ENCODE measurements around the gene ANKS4B. TPM values are rescaled to one million over a fixed set of nuclear protein-coding genes. Genes with fewer than 3 reads are reported as not detected.

The ANKS4B gene
- total RNA-seq, 4 donors from 2014 or later = not detected

DNA sequence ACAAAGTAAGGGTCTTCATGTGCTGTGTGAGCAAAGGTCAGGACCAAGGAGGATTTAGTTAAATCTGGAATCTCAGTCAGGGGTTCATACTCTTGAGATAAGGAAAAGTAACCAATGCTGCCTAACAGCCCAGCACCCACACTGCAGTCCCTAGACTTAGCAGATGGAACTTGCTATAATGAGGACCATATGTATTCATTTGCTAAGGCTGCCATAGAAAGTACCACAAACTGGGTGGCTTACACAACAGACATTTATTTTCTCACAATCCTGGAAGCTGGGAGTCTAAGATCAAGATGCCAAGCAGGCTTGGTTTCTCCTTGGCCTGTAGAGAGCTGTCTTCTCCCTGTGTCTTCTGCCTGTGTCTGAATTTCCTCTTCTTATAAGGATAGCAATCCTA is 42.9 kb upstream of the ANKS4B start:
- TF ChIP-seq CTCF (IDR thresholded peaks at IDR 0.05; ENCODE audit: low read depth) = no peak

GRCh38 chr16:21192991-21193390 is 40.5 kb upstream of the ANKS4B start:
- no peak for TF ChIP-seq CTCF (IDR thresholded peaks at IDR 0.05; ENCODE audit: low read depth)

GRCh38 chr16:21194771-21195301 is 38.7 kb upstream of the ANKS4B start:
- no peak for TF ChIP-seq CTCF (IDR thresholded peaks at IDR 0.05; ENCODE audit: low read depth)

DNA sequence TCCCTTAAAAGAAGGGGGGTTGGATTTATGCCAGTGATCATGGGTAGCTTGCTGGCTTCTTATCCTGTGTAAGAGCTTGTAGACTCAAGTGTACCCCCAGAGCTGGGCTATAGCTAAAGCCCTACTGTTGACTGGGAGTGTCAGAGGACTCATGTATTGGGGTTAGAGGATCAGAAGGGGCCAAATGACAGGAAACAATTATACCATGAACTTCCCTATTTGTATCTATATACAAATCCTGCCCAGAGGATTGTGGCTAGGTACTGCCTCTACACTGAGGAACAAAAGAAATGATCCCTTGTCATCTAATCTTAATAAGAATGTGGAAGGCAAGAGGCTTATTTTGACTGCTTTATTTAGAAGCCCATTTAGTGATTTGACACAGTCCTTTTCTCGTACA is 36.4 kb upstream of the ANKS4B start:
- TF ChIP-seq CTCF (IDR thresholded peaks at IDR 0.05; ENCODE audit: low read depth) = no peak

DNA sequence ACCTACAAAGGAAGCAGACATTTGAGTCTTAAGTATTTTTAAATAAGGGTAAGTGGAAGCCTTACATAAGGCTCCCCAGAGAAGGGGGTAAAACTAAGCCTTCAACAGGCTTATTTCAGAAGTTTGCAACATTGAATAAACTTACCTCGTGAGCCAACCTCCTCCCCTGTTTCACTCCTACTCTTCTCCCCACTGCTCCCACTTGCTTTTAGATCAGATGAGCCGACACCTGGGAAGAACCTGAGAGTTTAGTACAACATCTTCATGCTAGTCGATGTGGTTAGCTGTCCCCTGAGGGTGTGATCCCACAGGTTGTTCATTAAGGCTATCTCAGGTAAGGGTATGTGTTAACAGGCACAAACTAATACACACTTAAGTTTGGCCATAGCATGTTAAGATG is 35.9 kb upstream of the ANKS4B start:
- TF ChIP-seq CTCF (IDR thresholded peaks at IDR 0.05; ENCODE audit: low read depth) = no peak

- TF ChIP-seq CTCF (IDR thresholded peaks at IDR 0.05; ENCODE audit: low read depth) = no peak
Observed at GRCh38 chr16:21199607-21200218, 33.8 kb upstream of the ANKS4B start.

GRCh38 chr16:21203155-21203797 is 30.2 kb upstream of the ANKS4B start:
- no peak for TF ChIP-seq CTCF (IDR thresholded peaks at IDR 0.05; ENCODE audit: low read depth)
